Right lung (tissue), 5 donors: ENCODE measurements around the gene SLC48A1. TPM values are rescaled to one million over a fixed set of nuclear protein-coding genes. Genes with fewer than 3 reads are reported as not detected.

Experiments used
- DNase-seq, 2 donors: peaks; one replicate each; pipeline ENCODE4 v3.0.0-alpha.2; 2013
- polyA plus RNA-seq, 5 donors: library from polyadenylated mRNA; unstranded; fragments of 120-200 nt; gene quantifications; one replicate each; pipeline versions ENCODE4 v1.2.1 to v1.2.3, GENCODE V29; 2013; ENCODE audit warnings: inconsistent platforms in 1 of 5, low replicate concordance in 1 of 5; ENCODE audit not compliant: insufficient read length in 5 of 5, insufficient read depth in 1 of 5

SLC48A1 gene
- polyA plus RNA-seq, 5 donors = 14.7 to 19.4 (median 16.4) TPM

GRCh38 chr12:47789712-47790489 is 16.9 kb downstream of the SLC48A1 start:
- no peak for DNase-seq

- DNase-seq = no peak
Measured at GRCh38 chr12:47790676-47791350, 17.8 kb downstream of the SLC48A1 start.

GRCh38 chr12:47791351-47791746 is 18.3 kb downstream of the SLC48A1 start:
- DNase-seq = no peak

- no peak for DNase-seq
Measured at GRCh38 chr12:47791874-47792273, 18.8 kb downstream of the SLC48A1 start.

GRCh38 chr12:47793015-47793681 is 20.1 kb downstream of the SLC48A1 start:
- no peak for DNase-seq

GRCh38 chr12:47794679-47795078 is 21.6 kb downstream of the SLC48A1 start:
- no peak for DNase-seq

GRCh38 chr12:47795121-47795813 is 22.2 kb downstream of the SLC48A1 start:
- DNase-seq = no peak

GRCh38 chr12:47795814-47796411 is 22.9 kb downstream of the SLC48A1 start:
- DNase-seq = no peak

- DNase-seq = no peak
Measured at GRCh38 chr12:47797441-47797840, 24.4 kb downstream of the SLC48A1 start.

GRCh38 chr12:47798382-47798948 is 25.4 kb downstream of the SLC48A1 start:
- DNase-seq = no peak

- no peak for DNase-seq
Measured at GRCh38 chr12:47799357-47799955, 26.4 kb downstream of the SLC48A1 start.

GRCh38 chr12:47800582-47800981 is 27.5 kb downstream of the SLC48A1 start:
- no peak for DNase-seq

GRCh38 chr12:47801170-47801903 is 28.3 kb downstream of the SLC48A1 start:
- DNase-seq = no peak

- no peak for DNase-seq
Measured at GRCh38 chr12:47801904-47802246, 28.8 kb downstream of the SLC48A1 start.

- no peak for DNase-seq
Measured at GRCh38 chr12:47802312-47802711, 29.3 kb downstream of the SLC48A1 start.

GRCh38 chr12:47803191-47803875 is 30.3 kb downstream of the SLC48A1 start:
- DNase-seq = no peak

- DNase-seq = no peak
Measured at GRCh38 chr12:47804171-47804570, 31.1 kb downstream of the SLC48A1 start.

GRCh38 chr12:47805417-47805816 is 32.4 kb downstream of the SLC48A1 start:
- DNase-seq = no peak

GRCh38 chr12:47807338-47807737 is 34.3 kb downstream of the SLC48A1 start:
- no peak for DNase-seq

- no peak for DNase-seq
Measured at GRCh38 chr12:47808050-47808449, 35.0 kb downstream of the SLC48A1 start.
